PC-9 (cell line): ENCODE data around the gene SP6.

ENCODE experiments used
- CTCF ChIP-seq: fragments of 200-600 bp; sonication (generic); conservative IDR thresholded peaks from 2 replicates; pipeline ENCODE4 v1.6.1; 2017; ENCODE audit warnings: mixed run types, antibody characterized with exemption, mild to moderate bottlenecking, moderate library complexity
- EZH2 ChIP-seq: fragments of 200-600 bp; sonication (generic); IDR thresholded peaks from 2 replicates; pipeline ENCODE4 v1.8.0; 2017; ENCODE audit warnings: antibody characterized with exemption, low read depth

GRCh38 chr17:47848198-47848513, 2.8 kb downstream of the SP6 start:
- TF ChIP-seq CTCF (no peak), EZH2 (no peak)
